ENCODE measurements around the gene PPP1R8.
"Not testable (repeated sequence)": the region's sequence is repeated elsewhere in the genome, so short reads cannot be mapped to it uniquely, and the experiment has no call there.

The PPP1R8 gene

DNA sequence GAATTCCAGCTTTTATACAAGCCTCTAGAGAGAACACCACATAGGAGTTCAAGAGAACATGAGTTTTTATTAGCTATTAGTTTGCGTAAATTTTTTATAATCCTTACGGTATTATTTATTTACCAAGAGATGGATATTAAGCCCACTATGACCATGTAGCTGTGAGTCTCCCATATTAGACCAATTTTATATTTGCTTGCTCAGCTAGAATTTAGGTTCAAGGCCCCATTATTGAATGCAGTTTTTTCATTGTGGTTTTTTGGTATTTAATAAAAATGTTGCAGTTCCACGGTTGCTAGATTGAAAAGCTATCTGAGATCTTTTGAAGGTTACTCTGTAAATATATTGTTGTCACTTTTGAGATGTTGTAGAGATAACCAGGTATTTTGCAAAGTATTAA is 2.9 kb downstream of the PPP1R8 start:
- DNase-seq, result no peak

DNA sequence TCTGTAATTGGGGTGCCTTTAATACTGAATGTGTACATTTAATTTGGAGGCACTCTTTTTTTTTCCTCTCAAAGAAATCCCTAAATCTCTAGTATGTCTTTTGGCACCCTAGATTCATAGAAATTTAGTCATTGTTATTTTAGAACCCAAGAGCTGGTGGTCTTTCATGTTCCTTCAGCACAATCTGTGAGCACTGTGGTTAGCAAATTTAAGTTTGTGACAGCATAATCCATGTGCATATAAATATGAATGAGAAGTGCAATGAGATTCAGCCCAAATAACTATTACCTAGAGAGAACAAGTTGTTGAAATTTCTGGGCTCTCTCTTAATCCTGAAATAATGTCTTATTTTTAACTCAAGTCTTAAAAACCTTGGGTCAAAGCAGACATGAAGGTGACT is 4.5 kb downstream of the PPP1R8 start:
- DNase-seq, result no peak

DNA sequence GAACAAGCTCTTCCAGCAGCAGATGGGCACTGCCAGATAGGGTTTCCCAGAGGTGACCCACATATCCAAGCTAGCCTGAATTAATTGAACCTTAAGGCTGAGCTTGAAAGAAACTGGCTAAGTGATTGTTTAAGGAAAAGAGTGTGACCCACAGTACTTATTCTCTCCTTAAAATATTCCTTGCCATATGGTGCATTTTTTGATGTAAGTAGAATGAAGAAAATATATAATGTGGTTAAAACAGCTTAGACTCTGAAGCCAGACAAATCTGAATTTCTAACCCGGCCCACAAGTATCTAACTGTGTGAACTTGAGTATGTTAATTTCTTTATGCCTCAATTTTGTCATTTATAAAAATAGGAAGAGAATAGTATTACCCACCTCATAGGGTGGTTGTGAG is 4.9 kb downstream of the PPP1R8 start:
- DNase-seq, result no peak

DNA sequence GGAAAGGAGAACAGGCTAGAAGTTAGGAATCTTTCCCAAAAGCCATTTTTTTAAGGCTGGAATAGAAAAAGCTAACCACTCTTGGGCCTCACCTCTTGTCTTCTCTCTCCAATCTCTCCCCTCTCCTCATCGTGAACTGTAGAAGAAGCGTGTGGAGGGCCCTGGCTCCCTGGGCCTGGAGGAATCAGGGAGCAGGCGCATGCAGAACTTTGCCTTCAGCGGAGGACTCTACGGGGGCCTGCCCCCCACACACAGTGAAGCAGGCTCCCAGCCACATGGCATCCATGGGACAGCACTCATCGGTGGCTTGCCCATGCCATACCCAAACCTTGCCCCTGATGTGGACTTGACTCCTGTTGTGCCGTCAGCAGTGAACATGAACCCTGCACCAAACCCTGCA is 19.4 kb downstream of the PPP1R8 start:
- no peak for DNase-seq

DNA sequence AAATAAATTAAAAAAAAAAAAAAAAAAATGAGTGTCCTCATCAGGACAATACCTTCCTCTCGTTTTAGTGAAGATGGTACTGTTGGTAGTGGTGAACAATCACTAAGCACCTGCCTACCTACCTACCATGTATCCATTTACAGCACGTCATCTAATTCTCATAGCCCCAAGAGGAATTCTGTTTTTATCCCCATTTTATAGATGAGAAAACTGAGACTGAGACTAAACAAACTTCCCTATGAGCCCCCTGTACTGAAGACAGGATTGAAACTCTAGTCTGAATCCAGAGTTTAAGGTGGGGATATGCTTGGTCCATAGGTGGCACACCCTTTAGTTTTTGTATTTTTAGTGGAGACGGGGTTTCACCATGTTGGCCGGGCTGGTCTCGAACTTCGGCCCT is 24.5 kb downstream of the PPP1R8 start:
- no peak for DNase-seq

DNA sequence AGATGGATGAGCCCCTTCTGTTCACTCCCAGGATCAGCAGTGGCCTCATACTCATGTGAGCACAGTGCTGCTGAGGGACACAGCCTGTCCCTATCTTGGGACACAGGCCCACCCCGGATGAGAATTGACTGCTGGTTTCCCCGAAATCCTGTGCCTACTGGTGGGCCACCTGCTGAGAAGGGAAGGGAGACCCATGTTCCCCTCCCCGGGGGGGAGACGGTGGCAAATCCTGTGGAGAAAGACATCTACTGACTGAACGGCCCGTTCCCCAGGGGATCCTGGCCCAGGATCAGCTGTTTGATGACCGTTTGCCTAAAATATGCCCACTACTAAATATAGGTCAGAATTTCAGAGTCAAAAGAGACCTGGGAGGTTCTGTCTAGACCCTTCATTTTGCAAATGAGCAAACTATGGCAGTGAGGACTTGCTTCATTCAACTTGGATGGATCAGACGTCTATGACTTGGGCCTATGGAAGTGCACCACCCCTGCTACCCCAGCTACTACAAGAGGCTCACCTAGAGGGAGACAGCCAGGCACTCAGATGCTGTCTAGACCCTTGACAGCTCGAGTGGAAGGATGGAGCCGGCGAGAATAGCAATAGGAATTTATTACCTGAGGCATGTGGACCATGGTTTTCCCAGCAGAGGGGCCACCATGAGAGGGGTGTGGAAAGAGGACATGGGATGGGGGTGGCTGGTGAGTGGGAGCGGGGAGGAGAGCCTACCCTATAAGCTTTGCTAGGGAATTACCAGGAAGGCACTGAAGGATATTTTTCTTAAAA is 26.2 kb downstream of the PPP1R8 start:
- DNase-seq, result no peak

DNA sequence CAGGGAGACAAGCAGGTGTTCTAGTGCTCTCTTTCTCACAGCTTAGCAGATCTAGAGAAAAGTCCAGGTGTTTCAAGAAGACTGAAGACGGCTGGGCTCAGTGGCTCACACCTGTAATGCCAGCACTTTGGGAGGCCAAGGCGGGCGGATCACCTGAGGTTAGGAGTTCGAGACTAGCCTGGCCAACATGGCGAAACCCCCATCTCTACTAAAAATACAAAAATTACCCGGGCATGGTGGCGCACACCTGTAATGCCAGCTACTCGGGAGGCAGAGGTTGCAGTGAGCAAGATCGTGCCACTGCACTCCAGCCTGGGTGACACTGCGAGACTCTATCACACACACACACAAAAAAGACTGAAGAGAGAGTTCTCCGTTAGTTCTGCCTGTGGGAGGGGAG is 27.0 kb downstream of the PPP1R8 start:
- DNase-seq, result not testable (repeated sequence)

DNA sequence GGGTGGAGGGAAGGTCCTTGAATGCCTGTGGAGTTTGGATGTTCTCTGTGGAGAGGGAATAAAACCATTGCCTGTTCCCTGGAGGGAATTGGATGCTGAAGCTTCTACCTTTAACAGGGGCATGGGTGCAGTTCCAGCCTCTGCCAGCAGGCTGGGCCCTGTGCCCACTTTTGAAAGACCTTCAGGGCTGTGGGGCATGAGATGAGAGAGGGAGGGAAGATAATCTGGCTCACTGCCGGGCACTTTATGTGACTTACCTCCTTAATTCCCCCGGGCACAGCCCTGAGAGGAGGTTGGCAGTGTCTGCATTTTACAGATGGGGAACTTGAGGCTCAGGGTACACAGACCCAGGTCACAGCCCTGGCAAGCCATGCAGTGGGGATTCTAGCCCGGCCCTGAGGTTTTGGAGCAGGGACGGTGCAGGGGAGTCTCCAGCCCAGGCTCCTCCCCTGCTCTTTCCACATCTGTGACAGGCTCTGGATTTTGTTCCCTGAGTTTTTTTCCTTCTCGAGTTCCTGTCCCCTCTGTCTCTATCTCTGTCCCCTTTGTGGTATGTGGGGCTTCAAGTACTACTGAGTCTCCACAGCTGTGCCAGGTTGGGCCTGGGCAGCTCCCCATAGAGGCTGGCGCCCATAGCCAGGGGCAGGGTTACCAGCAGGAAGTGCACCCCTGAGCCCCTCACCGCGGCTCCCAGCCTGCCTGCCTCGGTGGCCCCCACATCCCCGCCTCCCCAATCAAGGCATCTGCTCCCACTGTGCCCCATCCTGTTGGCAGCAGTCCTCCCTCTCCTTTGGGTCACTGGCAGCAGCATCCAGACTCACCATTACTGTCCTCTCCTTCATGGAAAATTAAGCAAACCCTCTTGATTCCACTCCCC is 27.7 kb downstream of the PPP1R8 start:
- peak; percentile 19 for DNase-seq

DNA sequence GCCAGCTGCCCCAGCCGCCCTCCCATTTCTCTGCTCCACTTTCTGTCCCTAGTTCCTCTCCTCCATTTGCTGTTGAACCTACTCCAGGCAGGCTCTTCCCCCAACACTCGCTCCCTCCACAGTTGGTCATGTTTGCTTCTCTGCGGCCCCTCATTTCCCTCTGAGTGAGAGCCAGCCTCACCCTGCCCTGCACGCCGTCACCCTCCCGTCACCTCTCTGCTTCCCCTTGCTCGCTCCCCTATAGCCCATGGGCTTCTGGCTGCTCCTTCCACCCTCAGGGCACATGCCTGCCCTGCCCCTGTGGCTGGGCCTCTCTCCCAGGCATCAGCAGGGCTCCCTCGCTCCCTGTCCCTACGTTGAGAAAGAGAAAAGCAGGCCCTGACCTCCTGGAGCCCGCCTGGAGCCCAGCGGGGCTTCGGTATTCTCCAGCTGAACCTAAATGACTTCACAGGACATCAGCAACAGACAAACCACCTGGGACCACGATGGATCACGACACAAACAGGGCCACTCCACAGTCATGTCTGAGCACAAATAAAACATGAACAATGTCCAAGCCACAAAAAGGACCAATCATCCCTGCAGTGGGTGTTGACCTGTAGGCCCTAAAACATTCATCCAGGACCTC is 28.5 kb downstream of the PPP1R8 start:
- DNase-seq, result no peak

DNA sequence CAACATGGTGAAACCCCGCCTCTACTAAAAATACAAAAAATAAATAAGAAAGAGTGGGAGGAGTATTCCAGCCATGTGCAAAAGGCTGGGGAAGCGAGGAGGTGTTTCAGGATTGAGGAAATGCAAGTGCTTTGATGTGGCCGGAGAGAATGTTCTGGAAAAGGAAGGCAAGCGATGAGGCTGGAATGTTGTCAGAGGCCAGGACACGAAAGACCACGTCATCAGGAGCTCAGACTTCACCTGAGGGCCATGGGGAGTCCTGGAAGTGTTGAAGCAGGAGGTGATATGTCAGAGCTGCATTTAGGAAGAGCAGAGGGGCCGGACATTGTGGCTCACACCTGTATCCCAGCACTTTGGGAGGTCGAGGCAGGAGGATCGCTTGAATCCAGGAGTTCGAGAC is 30.9 kb downstream of the PPP1R8 start:
- no peak for DNase-seq

DNA sequence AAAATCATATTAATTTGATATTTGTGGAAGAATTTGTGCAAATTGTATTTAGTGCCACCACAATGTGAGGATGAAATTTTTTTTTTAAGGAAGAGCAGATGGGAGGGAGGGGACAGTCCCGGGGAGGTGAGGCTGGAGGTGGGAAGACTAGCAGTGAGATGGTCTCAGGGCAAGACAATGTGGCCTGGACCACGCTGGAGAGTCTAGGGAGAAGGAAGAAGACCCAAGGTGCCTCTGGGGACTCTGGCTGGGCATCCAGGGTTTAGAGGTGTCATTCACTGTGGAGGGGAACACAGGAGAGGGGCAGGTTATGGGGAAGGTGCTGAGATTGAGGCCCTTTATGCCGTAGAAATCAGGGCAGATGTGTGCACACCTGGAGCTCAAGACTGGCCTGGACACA is 31.4 kb downstream of the PPP1R8 start:
- no peak for DNase-seq

DNA sequence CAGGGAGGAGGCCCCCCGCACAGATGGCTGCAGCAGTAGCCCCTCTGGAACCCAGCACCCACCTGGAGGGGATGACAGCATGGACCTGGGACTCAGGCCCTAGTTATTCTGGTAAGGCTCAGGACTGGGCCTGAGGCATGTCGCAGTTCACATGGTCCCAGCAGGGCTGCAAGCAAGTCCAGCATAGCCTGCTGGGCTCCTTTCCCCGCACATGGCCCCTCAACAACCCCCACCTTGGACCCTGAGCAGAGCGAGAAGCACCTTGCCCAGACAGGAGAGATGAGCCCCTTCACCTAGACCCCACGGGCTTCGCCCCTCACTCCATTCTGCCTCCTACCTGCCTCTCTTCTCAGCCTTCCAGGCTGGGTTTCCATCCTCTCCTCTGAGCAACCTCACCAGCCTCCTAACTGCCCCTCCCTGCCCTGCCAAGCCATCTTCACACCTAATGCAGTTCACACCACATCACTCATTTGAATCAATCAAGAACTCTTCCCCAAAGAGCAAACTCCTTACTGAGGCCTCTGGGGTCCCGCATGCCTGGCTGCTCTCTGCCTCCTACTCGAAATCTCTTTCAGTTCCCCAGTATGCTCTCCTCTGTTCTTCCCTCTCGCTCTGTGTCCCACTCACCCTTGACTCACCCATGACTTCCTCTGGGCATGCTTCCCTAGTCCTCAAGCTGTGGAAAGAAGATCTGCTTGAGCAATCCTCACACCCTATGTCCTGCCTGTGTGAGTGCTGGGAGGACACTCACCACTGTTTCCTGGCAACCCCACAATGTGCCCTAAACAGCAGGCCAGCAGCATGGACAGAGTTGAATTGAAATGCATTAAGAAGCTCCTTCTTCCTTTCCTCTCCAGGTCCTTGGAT is 32.3 kb downstream of the PPP1R8 start:
- DNase-seq, result no peak

DNA sequence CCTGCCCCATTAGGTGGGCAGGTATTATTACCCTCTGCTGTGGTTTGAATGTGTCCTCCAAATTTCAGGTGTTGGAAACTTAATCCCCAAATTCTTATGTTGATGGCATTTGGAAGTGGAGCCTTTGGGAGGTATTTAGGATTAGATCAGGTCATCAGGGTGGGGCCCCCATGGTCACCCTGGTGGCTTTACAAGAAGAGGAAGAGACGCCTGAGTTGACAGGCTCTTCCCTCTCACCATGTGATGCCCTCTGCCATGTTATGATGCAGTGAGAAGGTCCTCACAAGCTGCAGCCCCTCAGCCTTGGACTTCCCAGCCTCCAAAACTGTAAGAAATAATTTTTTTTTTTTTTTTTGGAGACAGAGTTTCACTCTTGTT is 32.9 kb downstream of the PPP1R8 start:
- no peak for DNase-seq

DNA sequence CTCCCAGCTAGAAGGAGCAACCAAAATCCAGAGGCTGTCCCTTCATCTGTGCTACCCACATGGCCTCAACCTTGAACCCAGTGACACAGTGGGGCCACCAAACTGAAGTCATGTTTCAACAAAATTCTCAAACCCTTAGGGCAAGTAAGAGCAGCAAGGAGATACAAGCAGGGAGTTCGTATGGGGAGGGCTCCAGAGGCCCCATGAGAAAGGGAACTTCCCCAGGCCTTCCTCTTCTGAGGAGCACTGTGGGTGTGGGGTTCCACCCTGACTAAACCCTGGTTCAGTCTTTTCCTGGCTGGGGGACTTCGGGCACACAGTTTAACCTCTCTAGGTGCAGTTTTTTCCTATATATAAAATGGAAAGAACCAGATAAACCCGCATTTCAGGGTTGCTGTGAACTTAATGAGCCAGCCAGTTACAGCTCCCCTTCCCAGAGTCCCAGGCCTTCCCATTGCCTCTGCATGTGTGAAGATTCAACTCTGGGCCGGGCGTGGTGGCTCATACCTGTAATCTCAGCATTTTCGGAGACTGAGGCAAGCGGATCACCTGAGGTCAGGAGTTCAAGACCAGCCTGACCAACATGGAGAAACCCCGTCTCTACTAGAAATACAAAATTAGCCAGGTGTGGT is 33.8 kb downstream of the PPP1R8 start:
- DNase-seq, result no peak

DNA sequence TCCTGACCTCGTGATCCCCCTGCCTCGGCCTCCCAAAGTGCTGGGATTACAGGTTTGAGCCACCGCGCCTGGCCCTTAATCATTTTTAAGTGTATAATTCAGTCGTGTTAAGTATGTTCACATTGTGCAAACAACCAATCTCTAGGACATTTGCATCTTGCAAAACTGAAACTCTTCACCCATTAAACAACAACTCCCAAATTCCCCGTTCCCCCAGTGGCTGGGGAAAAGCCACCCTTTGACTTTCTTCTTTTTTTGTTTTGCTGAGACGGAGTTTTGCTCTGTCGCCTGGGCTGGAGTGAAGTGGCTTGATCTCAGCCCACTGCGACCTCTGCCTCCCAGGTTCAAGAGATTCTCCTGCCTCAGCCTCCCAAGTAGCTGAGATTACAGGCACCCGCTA is 35.2 kb downstream of the PPP1R8 start:
- no peak for DNase-seq

DNA sequence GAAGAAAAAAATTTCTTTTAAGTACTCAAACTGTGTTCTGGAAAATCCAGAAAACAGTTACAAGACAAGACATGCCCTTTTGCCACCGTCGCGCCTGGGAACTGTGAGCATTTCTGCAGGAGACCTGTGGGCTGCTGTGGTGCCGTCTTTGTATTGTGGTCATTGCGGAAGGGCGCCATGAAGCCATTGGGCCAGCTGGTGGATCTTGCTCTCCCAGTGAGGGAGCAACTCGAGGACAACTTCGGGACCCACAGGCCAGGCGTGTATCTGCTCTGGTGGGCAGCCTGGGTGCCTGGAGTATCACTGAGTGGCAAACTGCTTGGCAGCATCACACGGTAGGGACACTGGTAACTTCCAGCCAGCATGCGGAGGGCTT is 38.0 kb downstream of the PPP1R8 start:
- DNase-seq, result no peak

DNA sequence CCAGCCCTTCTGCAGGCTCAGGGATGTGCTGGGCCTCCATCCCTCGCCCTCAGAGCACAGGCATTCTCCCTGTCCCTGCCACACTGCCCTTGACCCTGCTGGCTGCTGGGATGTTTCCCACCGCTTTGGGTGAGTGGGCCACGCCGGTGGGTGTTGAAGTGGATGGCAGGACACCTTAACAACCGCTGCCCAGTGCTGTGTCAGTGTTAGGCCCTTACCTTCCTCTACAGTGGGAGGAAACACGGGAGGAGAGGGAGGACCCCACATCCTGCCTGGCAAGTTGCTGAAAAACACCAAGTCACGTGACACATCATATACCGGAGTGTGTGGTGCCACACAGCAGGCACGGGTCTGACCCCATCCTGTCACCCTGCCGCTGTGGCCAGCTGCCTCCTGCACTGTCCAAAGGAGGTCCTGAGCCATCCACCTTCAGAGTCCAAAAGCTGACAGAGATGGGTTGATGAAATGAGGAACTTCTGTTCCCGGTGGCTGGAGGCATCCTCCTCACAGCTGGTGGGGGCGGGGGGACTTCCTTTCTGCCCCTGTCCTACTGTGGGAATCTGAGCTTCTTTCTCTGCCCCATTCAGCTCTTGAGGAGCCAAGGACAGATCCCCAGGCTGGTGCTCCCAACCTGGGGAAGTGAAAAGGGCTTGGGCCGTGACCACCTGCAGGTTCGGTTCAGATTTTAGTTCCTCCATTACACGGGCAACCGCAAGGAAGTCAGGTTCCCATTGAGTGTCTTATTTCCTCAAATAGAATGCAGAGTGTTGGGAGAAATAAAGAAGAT is 38.5 kb downstream of the PPP1R8 start:
- DNase-seq, result no peak

DNA sequence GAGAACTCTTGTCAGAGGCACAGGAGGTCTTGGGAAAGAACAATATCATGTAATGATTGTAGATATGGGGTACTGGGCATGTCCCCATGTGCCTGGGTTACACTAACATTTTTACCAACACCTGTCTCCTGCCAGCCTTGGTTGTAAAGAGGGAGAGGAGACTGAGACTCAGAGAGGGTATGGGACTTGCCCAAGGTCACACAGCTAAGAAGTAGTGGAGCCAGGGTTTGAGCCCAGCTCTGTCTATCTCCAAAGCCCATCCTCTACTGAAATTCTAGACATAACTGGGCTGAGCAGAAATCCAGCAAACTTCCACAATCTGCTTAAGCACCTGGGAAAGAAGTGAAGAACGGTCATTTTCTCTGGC is 39.1 kb downstream of the PPP1R8 start:
- no peak for DNase-seq

DNA sequence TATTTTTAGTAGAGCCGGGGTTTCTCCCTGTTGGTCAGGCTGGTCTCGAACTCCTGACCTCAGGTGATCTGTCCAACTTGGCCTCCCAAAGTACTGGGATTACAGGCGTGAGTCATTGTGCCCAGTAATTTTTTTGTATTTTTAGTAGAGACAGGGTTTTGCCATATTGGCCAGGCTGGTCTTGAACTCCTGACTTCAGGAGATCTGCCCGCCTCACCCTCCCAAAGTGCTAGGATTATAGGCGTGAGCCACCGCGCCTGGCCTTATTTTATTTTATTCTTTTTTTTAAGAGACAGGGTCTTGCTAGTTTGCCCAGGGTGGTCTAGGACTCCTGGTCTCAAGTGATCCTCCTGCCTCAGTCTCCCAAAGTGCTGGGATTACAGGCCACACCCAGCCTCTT is 40.5 kb downstream of the PPP1R8 start:
- not testable (repeated sequence) for DNase-seq

DNA sequence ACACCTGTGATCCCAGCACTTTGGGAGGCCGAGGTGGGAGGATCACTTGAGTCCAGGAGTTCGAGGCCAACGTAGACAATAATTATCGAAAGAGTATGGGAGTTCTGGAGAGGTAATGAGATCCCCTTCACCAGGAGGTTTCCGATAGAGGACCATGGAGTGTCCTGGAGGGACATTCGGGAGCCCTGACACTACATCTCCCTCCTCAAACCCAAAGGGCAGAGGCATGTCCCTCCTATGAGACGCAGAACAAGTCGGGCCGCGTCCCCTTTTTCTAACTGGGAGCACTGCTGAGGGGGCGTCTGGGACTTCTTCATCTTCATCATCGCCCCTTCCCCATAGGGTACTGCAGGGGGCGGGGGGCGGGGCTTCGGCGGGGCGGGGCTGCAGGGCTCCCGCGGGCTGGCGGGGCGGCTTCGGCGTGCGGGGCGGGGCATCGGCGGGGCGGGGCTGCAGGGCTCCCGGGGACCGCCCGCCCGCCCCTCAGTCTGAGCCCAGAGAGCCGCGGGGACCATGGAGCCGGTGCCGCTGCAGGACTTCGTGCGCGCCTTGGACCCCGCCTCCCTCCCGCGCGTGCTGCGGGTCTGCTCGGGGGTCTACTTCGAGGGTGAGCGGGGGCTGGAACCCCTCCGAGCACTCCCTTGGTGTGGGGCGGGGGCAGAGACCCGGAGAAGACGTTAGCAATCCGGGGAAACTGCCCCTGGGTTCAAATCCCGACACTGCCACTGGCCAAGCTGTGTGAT is 41.6 kb downstream of the PPP1R8 start, which contains the start of gene THEMIS2:
THEMIS2 (plus strand) TSS at position 486 of the 743 bp plus-strand sequence; CDS start at position 514, 28 bp downstream.
- DNase-seq, result no peak

All from NCI-H774 (cell line).